ENCODE results near the gene DHX58.

DNA sequence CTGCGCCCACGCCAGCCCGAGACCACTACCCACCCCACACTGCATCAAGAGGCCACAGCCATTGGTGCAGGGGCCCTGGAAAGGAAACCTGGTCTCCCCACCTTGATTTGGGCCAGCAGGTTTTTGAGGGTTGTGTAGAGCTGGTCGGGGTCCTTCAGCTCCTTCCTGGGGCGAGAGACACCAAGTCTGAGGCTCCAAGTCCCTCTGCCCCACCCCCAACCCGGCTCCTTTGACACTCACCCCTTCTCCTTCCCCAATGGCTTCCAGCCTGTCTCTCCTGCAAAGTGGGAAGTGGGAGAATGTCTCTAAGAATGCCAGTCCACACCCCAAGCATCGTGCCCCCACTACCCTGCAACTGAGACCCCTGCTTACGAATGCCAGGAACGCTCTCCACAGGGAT lies 1.6 kb upstream of the DHX58 start:
- TF ChIP-seq, protein P1, sequence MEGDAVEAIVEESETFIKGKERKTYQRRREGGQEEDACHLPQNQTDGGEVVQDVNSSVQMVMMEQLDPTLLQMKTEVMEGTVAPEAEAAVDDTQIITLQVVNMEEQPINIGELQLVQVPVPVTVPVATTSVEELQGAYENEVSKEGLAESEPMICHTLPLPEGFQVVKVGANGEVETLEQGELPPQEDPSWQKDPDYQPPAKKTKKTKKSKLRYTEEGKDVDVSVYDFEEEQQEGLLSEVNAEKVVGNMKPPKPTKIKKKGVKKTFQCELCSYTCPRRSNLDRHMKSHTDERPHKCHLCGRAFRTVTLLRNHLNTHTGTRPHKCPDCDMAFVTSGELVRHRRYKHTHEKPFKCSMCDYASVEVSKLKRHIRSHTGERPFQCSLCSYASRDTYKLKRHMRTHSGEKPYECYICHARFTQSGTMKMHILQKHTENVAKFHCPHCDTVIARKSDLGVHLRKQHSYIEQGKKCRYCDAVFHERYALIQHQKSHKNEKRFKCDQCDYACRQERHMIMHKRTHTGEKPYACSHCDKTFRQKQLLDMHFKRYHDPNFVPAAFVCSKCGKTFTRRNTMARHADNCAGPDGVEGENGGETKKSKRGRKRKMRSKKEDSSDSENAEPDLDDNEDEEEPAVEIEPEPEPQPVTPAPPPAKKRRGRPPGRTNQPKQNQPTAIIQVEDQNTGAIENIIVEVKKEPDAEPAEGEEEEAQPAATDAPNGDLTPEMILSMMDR (IDR thresholded peaks at IDR 0.05), result no peak
- no peak for TF ChIP-seq POLR2A (IDR thresholded peaks at IDR 0.05)
